Vagina (tissue), 2 donors: Measurements from ENCODE around the gene CD63.

Source experiments
- POLR2A ChIP-seq, 2 donors: fragments of 450-650 bp; IDR thresholded peaks; one replicate each; pipeline ENCODE4 v1.6.1; 2017; ENCODE audit warnings: antibody characterized with exemption in 2 of 2, mild to moderate bottlenecking in 2 of 2, moderate library complexity in 2 of 2
- TF ChIP-seq, protein P1 (sequence below), 3 experiments: fragments of 450-650 bp in 2 of 3; fragments of 200-600 bp in 1 of 3; sonication (generic) in 1 of 3; IDR thresholded peaks; one replicate each; pipeline ENCODE4 v1.5.1; 2017 to 2019; ENCODE audit warnings: antibody characterized with exemption in 3 of 3, mild to moderate bottlenecking in 2 of 3, moderate library complexity in 2 of 3

DNA sequence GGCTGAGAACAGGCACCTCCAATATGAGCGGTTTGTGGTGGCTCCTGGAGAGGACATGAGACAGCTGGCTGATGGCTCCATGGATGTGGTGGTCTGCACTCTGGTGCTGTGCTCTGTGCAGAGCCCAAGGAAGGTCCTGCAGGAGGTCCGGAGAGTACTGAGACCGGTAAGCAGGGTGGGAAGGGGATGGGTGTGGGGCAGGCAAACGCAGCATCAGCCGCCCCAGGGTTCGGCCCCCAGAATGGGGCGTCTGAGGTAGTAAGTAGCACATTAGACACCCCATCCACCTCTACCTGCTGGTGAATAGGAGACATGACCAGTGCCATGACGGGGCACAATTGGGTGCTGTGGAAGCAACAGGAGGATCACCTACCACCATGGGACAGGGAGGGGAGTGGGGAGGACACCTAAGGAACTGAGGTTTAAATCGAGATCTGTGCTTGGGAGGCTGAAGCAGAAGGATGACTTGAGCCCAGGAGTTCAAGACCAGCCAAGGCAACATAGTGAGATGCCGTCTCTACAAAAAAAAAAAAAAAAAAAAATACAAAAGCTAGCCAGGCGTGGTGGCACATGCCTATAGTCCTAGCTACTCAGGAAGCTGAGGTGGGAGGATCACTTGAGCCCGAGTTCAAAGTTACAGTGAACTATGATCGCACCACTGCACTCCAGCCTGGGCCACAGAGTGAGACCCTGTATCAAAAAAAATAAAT is 46.6 kb downstream of the CD63 start:
- TF ChIP-seq, protein P1, sequence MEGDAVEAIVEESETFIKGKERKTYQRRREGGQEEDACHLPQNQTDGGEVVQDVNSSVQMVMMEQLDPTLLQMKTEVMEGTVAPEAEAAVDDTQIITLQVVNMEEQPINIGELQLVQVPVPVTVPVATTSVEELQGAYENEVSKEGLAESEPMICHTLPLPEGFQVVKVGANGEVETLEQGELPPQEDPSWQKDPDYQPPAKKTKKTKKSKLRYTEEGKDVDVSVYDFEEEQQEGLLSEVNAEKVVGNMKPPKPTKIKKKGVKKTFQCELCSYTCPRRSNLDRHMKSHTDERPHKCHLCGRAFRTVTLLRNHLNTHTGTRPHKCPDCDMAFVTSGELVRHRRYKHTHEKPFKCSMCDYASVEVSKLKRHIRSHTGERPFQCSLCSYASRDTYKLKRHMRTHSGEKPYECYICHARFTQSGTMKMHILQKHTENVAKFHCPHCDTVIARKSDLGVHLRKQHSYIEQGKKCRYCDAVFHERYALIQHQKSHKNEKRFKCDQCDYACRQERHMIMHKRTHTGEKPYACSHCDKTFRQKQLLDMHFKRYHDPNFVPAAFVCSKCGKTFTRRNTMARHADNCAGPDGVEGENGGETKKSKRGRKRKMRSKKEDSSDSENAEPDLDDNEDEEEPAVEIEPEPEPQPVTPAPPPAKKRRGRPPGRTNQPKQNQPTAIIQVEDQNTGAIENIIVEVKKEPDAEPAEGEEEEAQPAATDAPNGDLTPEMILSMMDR (IDR thresholded peaks at IDR 0.05) = no peak
- TF ChIP-seq POLR2A (IDR thresholded peaks at IDR 0.05) = no peak
